Astrocyte of the spinal cord (primary cell): Measurements from ENCODE around the gene TRAPPC10.

Experiments used
- DNase-seq: peaks from one replicate; pipeline ENCODE4 v3.0.0; 2011; ENCODE audit warnings: low read depth, low spot score
- H3K4me3 ChIP-seq: 2 replicates; pipeline ENCODE4 v1.5.1; 2011; ENCODE audit warnings: low read depth, mild to moderate bottlenecking, low read length, moderate library complexity
- CTCF ChIP-seq: IDR thresholded peaks from 2 replicates; pipeline ENCODE4 v1.5.1; 2012; ENCODE audit warnings: low read depth, mild to moderate bottlenecking, low read length, inconsistent platforms
- in situ Hi-C: cut with HindIII; loops from 2 replicates; pipeline ENCODE4 v1.10.0; 2017; ENCODE audit warnings: low sequenced_read_pairs

TRAPPC10 gene

GRCh38 chr21:44043613-44044012 is 31.5 kb downstream of the TRAPPC10 start:
- DNase-seq = no peak
- in situ Hi-C loops = no loop called here
- no peak for TF ChIP-seq CTCF
- H3K4me3 ChIP-seq = no peak overlapping the region

- H3K4me3 ChIP-seq = no peak overlapping the region
- DNase-seq = no peak
- in situ Hi-C loops = no loop called here
- TF ChIP-seq CTCF = no peak
Measured at GRCh38 chr21:44046734-44047133, 34.6 kb downstream of the TRAPPC10 start.

GRCh38 chr21:44047996-44048560 is 36.0 kb downstream of the TRAPPC10 start:
- in situ Hi-C loops = no loop called here
- no peak for TF ChIP-seq CTCF
- no peak overlapping the region for H3K4me3 ChIP-seq
- no peak for DNase-seq

GRCh38 chr21:44049182-44049581 is 37.1 kb downstream of the TRAPPC10 start:
- in situ Hi-C loops = no loop called here
- no peak overlapping the region for H3K4me3 ChIP-seq
- TF ChIP-seq CTCF = no peak
- no peak for DNase-seq

GRCh38 chr21:44049606-44050005 is 37.5 kb downstream of the TRAPPC10 start:
- no peak overlapping the region for H3K4me3 ChIP-seq
- in situ Hi-C loops = no loop called here
- TF ChIP-seq CTCF = no peak
- no peak for DNase-seq

- in situ Hi-C loops = no loop called here
- DNase-seq = no peak
- TF ChIP-seq CTCF = no peak
- H3K4me3 ChIP-seq = no peak overlapping the region
Measured at GRCh38 chr21:44050276-44050675, 38.2 kb downstream of the TRAPPC10 start.
